Erythroblast (primary cell): ENCODE results near the gene TMPRSS2.

Experiments
- GATA1 ChIP-seq: IDR thresholded peaks from 2 replicates; pipeline ENCODE4 v1.6.1; 2011; ENCODE audit warnings: low read depth, mild to moderate bottlenecking, control low read depth, low read length, moderate library complexity
- POLR2A ChIP-seq: IDR thresholded peaks from 2 replicates; pipeline ENCODE4 v1.6.1; 2011; ENCODE audit warnings: mild to moderate bottlenecking, low read length

DNA sequence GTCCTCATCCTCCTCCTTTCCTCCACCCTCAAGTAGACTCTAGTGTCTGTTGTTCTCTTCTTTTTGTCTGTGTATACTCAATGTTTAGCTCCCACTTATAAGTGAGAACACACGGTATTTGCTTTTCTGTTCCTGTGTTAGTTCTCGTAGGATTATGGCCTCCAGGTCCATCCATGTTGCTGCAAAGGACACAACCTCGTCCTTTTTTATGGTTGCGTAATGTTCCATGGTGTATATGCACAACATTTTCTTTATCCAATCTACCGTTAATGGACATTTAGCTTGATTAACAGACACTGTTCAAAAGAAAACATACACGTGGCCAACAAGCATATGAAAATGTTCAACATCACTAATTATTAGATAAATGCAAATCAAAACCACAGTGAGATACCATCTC is 44.3 kb upstream of the TMPRSS2 start:
- TF ChIP-seq POLR2A (no peak), GATA1 (no peak)
